Retinal pigment epithelial cell (primary cell): Measurements from ENCODE around the gene DCAF17.
"Not testable (repeated sequence)": the region's sequence is repeated elsewhere in the genome, so short reads cannot be mapped to it uniquely, and the experiment has no call there.

ENCODE experiments used
- DNase-seq: peaks from one replicate; pipeline ENCODE4 v3.0.0-alpha.2; 2010; ENCODE audit warnings: low read depth
- H3K4me3 ChIP-seq: 2 replicates; pipeline ENCODE4 v1.5.1; 2011; ENCODE audit warnings: mild to moderate bottlenecking, low read length, control low read depth, moderate library complexity
- CTCF ChIP-seq: conservative IDR thresholded peaks from 2 replicates; pipeline ENCODE4 v1.5.1; 2011; ENCODE audit warnings: low read depth, low read length, control low read depth, inconsistent platforms

DCAF17 gene

DNA sequence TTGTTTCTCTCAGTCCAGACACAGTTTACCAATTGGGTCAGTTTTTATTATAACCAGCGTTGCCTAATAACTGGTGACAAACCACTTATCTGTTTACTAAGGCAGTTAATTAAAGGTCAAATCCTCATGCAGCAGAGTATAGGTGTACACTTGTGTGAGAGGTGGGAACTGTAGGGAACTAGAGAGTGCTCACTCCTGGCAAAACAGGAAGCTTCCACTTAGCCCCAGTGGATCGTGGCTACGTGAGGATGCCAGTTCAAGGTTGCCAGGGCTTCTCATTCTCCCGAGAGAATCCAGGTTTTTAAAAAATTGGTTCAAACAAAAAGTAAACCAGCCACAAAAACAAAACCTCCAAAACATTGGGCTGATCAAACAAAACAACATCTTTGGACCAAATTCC lies 96.4 kb downstream of the DCAF17 start:
- no peak for TF ChIP-seq CTCF

GRCh38 chr2:171530859-171531258 lies 96.8 kb downstream of the DCAF17 start:
- not testable (repeated sequence) for DNase-seq

More for the DNA sequence above, 96.4 kb downstream of the DCAF17 start:
- no peak overlapping the region for H3K4me3 ChIP-seq
- DNase-seq, result no peak

GRCh38 chr2:171531291-171531690 lies 97.3 kb downstream of the DCAF17 start:
- TF ChIP-seq CTCF, result no peak
- no peak overlapping the region for H3K4me3 ChIP-seq
- DNase-seq, result no peak

More at GRCh38 chr2:171530859-171531258, 96.8 kb downstream of the DCAF17 start:
- not testable (repeated sequence) for H3K4me3 ChIP-seq

GRCh38 chr2:171531836-171532450 lies 97.9 kb downstream of the DCAF17 start:
- no peak overlapping the region for H3K4me3 ChIP-seq
- TF ChIP-seq CTCF, result no peak
- DNase-seq, result no peak

DNA sequence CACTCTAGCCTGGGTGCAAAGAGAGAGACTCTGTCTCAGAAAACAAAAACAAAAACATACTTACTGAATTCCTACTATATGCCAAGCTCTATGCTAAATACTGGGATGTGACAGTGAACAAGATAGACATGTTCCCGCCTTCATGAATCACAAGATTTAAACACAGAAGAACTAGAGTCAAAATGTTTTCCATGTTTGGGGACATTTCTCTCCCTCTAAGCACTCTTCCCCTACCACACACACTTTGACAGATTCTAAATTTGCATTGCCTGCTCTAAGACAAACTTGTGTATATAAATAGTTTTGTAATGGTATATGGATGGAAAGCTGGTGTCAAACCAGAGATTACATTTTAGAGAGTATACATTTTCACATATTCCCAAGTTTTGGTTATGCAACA lies 99.3 kb downstream of the DCAF17 start:
- no peak for DNase-seq
- no peak overlapping the region for H3K4me3 ChIP-seq
- no peak for TF ChIP-seq CTCF
